HFFc6 (cell line): ENCODE measurements around the gene IPO5. TPM values are rescaled to one million over a fixed set of nuclear protein-coding genes. Genes with fewer than 3 reads are reported as not detected.
"Not testable (repeated sequence)": the region's sequence is repeated elsewhere in the genome, so short reads cannot be mapped to it uniquely, and the experiment has no call there.

Experiments used
- DNase-seq: peaks from one replicate; pipeline ENCODE4 v3.0.0-alpha.2; 2018
- H3K27ac Mint-ChIP-seq: 2 replicates; pipeline ENCODE4 v1.8.0; 2020; ENCODE audit warnings: mild to moderate bottlenecking, mixed read lengths
- H3K27me3 Mint-ChIP-seq: 2 replicates; pipeline ENCODE4 v1.8.0; 2021; ENCODE audit warnings: mild to moderate bottlenecking, moderate library complexity, mixed read lengths; ENCODE audit not compliant: insufficient read depth
- H3K36me3 Mint-ChIP-seq: 2 replicates; pipeline ENCODE4 v1.8.0; 2021; ENCODE audit warnings: low read depth, mixed read lengths
- H3K4me1 Mint-ChIP-seq: 2 replicates; pipeline ENCODE4 v1.8.0; 2020; ENCODE audit warnings: low read depth, mixed read lengths
- H3K4me3 Mint-ChIP-seq: 2 replicates; pipeline ENCODE4 v1.8.0; 2020; ENCODE audit warnings: mild to moderate bottlenecking, moderate library complexity, mixed read lengths
- H3K9me3 Mint-ChIP-seq: 2 replicates; pipeline ENCODE4 v1.8.0; 2020; ENCODE audit warnings: mild to moderate bottlenecking, mixed read lengths
- CTCF ChIP-seq: fragments of 200-600 bp; sonication (generic); IDR thresholded peaks from 2 replicates; pipeline ENCODE4 v1.5.0; 2021; ENCODE audit warnings: antibody characterized with exemption, mild to moderate bottlenecking
- total RNA-seq, 6 experiments: library from RNA; stranded (reverse); fragmentation: NEBNext Ultra II Directional; extraction: Animal tissue kit (Norgen Biotek cat#: 25700); gene quantifications; 2 replicates in 1 of 6; 3 replicates in 5 of 6; pipeline ENCODE4 v1.2.3, GENCODE V29; 2021

The IPO5 gene
- total RNA-seq, 6 experiments from 2014 or later, result 183 to 247 (median 222) TPM

- peaks cover 56% of the 10 kb centered on the region for H3K4me1 Mint-ChIP-seq
- peak overlapping the region; percentile 44 for H3K4me3 Mint-ChIP-seq
- peak; percentile 25 for DNase-seq
- H3K9me3 Mint-ChIP-seq, result peaks cover 5% of the 10 kb centered on the region
- H3K36me3 Mint-ChIP-seq, result peaks cover 10% of the 10 kb centered on the region
- no peaks in the 10 kb centered on the region; the same call in 1 of the 2 replicates for H3K27me3 Mint-ChIP-seq
- TF ChIP-seq CTCF, result no peak
- H3K27ac Mint-ChIP-seq, result peak overlapping the region; percentile 90
Observed at GRCh38 chr13:97948041-97948440, 5.4 kb upstream of the IPO5 start.

- H3K27ac Mint-ChIP-seq, H3K27me3 Mint-ChIP-seq, H3K4me3 Mint-ChIP-seq, H3K36me3 Mint-ChIP-seq, H3K9me3 Mint-ChIP-seq: not testable (repeated sequence)
- H3K4me1 Mint-ChIP-seq, result peaks cover 47% of the 10 kb centered on the region
- peak; percentile 21 for DNase-seq
Observed at GRCh38 chr13:97949316-97949715, 4.2 kb upstream of the IPO5 start.

- no peak overlapping the region for H3K4me3 Mint-ChIP-seq
- H3K27me3 Mint-ChIP-seq, result no peaks in the 10 kb centered on the region; the same call in 1 of the 2 replicates
- H3K36me3 Mint-ChIP-seq, result peaks cover 10% of the 10 kb centered on the region
- H3K4me1 Mint-ChIP-seq, result peaks cover 26% of the 10 kb centered on the region
- H3K9me3 Mint-ChIP-seq, result peaks cover 5% of the 10 kb centered on the region
- no peak overlapping the region for H3K27ac Mint-ChIP-seq
- no peak for TF ChIP-seq CTCF
- DNase-seq, result no peak
Observed at GRCh38 chr13:97951376-97951775, 2.1 kb upstream of the IPO5 start.

DNA sequence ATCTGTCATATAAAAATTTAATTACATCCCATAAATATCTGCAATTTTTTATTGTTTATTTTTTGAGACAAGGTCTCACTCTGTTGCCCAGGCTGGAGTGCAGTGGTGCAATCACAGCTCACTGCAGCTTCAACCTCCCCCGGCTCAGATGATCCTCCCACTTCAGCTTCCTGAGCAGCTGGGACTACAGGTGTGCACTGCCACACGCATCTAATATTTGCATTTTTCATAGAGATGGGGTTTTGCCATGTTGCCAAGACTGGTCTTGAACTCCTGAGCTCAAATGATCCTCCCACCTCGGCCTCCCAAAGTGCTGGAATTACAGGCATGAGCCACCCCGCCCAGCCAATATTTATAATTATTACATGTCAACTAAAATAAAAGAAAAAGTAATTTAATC, 644 bp upstream of the IPO5 start:
- DNase-seq, H3K27ac Mint-ChIP-seq, H3K27me3 Mint-ChIP-seq, H3K9me3 Mint-ChIP-seq, H3K4me3 Mint-ChIP-seq, H3K36me3 Mint-ChIP-seq: not testable (repeated sequence)
- H3K4me1 Mint-ChIP-seq, result peaks cover 12% of the 10 kb centered on the region

DNA sequence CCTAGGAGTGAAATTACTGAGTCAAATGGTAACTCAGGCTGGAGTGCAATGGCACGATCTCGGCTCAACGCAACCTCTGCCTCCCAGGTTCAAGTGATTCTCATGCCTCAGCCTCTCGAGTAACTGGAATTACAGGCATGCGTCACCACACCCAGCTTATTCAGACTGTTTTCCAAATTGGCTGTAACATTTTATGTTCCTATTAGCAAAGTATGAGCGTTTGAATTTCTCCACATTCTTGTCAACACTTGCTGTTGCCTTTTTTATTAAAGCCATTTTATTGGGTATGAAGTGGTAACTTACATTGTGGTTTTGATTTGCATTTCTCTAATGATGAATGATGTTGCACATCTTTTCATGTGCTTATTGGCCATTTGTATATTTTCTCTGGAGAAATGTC, 7.9 kb downstream of the IPO5 start:
- Mint-ChIP-seq H3K4me3 (no peak overlapping the region), H3K4me1 (peaks cover 6% of the 10 kb centered on the region; the same call in 1 of the 2 replicates), H3K9me3 (no peaks in the 10 kb centered on the region), H3K27ac (no peak overlapping the region), H3K36me3 (no peaks in the 10 kb centered on the region), H3K27me3 (peaks cover 3% of the 10 kb centered on the region; the same call in 1 of the 2 replicates)
- no peak for DNase-seq
- no peak for TF ChIP-seq CTCF

DNA sequence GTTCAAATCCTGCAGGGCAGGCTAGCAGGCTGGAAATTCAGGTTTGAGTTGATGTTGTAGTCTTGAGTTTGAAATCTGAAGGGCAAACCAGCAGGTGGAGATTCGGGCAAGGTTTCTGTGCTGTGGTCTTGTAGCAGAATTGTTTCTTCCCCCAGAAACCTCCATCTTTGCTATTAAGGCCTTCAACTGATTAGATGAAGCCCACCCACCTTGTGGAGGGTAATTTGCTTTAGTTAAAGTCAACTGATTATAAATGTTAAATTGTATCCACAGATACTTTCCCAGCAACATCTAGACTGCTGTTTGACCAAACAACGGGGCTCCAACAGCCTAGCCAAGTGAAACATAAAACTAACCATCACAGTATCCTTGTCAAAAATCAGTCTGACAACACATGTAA, 9.4 kb downstream of the IPO5 start:
- no peak for DNase-seq
- peaks cover 6% of the 10 kb centered on the region; the same call in 1 of the 2 replicates for H3K4me1 Mint-ChIP-seq
- no peaks in the 10 kb centered on the region for H3K36me3 Mint-ChIP-seq
- TF ChIP-seq CTCF, result no peak
- H3K9me3 Mint-ChIP-seq, result no peaks in the 10 kb centered on the region
- no peak overlapping the region for H3K4me3 Mint-ChIP-seq
- no peak overlapping the region for H3K27ac Mint-ChIP-seq
- H3K27me3 Mint-ChIP-seq, result peaks cover 3% of the 10 kb centered on the region; the same call in 1 of the 2 replicates

DNA sequence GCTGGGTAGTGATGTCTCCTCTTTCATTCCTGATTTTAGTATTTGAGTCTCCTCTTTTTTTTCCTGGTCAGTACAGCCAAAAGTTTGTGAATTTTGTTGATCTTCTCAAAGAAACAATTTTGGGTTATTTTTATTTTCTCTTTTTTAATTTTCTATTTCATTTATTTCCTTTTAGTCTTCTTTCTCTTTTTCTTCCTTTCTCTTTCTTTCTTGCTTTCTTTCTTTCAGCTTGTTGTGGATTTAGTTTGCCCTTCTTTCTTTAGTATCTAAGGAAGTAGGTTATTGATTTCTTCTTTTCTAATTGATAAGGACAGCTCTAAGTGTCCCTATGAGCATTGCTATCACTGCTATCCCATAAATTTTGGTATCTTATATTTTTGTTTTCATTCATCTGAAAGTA, 13.8 kb downstream of the IPO5 start:
- Mint-ChIP-seq H3K27me3 (peaks cover 3% of the 10 kb centered on the region; the same call in 1 of the 2 replicates), H3K4me1 (peaks cover 6% of the 10 kb centered on the region; the same call in 1 of the 2 replicates), H3K36me3 (no peaks in the 10 kb centered on the region), H3K27ac (no peak overlapping the region), H3K9me3 (no peaks in the 10 kb centered on the region), H3K4me3 (no peak overlapping the region)
- no peak for TF ChIP-seq CTCF
- no peak for DNase-seq
